Measurements from ENCODE around the gene PDE4D. TPM values are rescaled to one million over a fixed set of nuclear protein-coding genes. Genes with fewer than 3 reads are reported as not detected.

Gene PDE4D
- total RNA-seq, 1 experiment from 2014 or later: 2.1 TPM

DNA sequence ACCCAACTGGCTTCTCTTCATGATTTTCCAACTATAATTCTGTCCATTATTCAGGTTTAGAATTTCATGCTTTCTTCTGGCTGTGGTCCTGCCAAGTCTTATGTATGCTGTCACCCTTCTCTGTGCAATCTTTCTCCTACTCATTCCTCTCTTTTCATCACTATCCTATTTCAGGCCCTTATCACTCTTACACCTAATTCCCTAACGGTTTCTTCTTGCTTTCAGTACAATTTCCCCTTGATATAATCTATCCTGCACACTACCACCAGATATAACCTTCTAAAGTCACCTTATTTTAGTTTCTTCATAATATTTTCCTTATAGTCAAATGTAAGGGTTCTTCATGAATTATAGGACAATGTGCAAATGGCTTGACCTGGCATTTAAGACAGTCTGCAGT lies 874.4 kb downstream of the PDE4D start:
- H2AFZ ChIP-seq (ENCODE audit: low read length): no peak overlapping the region
- no peak overlapping the region for H4K8ac ChIP-seq (replicated peaks; ENCODE audit: insufficient read length, low read depth, low read length)
- no peak overlapping the region for H2BK5ac ChIP-seq (ENCODE audit: insufficient read length, low read length)
- H3K27me3 Mint-ChIP-seq (ENCODE audit: low read depth): no peaks in the 10 kb centered on the region
- no peak overlapping the region for H2BK120ac ChIP-seq (ENCODE audit: low read depth, low read length, poor library complexity, severe bottlenecking)
- TF ChIP-seq, protein P1, sequence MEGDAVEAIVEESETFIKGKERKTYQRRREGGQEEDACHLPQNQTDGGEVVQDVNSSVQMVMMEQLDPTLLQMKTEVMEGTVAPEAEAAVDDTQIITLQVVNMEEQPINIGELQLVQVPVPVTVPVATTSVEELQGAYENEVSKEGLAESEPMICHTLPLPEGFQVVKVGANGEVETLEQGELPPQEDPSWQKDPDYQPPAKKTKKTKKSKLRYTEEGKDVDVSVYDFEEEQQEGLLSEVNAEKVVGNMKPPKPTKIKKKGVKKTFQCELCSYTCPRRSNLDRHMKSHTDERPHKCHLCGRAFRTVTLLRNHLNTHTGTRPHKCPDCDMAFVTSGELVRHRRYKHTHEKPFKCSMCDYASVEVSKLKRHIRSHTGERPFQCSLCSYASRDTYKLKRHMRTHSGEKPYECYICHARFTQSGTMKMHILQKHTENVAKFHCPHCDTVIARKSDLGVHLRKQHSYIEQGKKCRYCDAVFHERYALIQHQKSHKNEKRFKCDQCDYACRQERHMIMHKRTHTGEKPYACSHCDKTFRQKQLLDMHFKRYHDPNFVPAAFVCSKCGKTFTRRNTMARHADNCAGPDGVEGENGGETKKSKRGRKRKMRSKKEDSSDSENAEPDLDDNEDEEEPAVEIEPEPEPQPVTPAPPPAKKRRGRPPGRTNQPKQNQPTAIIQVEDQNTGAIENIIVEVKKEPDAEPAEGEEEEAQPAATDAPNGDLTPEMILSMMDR (conservative IDR thresholded peaks at IDR 0.05): no peak
- H2BK15ac ChIP-seq (ENCODE audit: low read depth, low read length): no peak overlapping the region
- DNase-seq: no peak
- H3K18ac ChIP-seq (ENCODE audit: insufficient read length, low read depth, low read length): no peak overlapping the region
- no peak overlapping the region for H3K27ac Mint-ChIP-seq
- H2BK12ac ChIP-seq (ENCODE audit: insufficient read length, low read depth, low read length): no peak overlapping the region
- H4K91ac ChIP-seq (ENCODE audit: insufficient read length, low read depth, low read length): no peak overlapping the region
- H3K23me2 ChIP-seq (ENCODE audit: insufficient read length, low read depth, low read length, poor library complexity, severe bottlenecking): no peaks in the 10 kb centered on the region
- no peaks in the 10 kb centered on the region for H3K36me3 Mint-ChIP-seq (ENCODE audit: insufficient read depth in 1 of 3, low read depth in 3 of 3)
- H3K56ac ChIP-seq (ENCODE audit: insufficient read length, low read depth, low read length): no peak overlapping the region
- no peak overlapping the region for H3K27ac ChIP-seq (ENCODE audit: insufficient read length, low read depth, low read length)
- no peaks in the 10 kb centered on the region for H3K27me3 ChIP-seq (ENCODE audit: insufficient read depth, low read length)
- H3K4ac ChIP-seq (ENCODE audit: low read depth, low read length): no peak overlapping the region
- no peak overlapping the region for H3K14ac ChIP-seq (ENCODE audit: insufficient read depth, low read length)
- H3K4me3 Mint-ChIP-seq: no peak overlapping the region
- no peaks in the 10 kb centered on the region for H4K20me1 ChIP-seq (ENCODE audit: control insufficient read depth, insufficient read depth, insufficient read length)
- 100% methylated on average over 1 of the region's 1 CpG for WGBS (ENCODE audit: extremely low coverage, insufficient read length, low lambda C conversion rate)
- H3T11ph ChIP-seq (ENCODE audit: low read length): no peak overlapping the region
- H2BK20ac ChIP-seq (ENCODE audit: low read depth, low read length, poor library complexity, severe bottlenecking): no peak overlapping the region
- no peak overlapping the region for H3K4me2 ChIP-seq (ENCODE audit: insufficient read depth, insufficient read length, low read length)
- no peaks in the 10 kb centered on the region for H3K4me1 ChIP-seq (ENCODE audit: insufficient read depth, low read length)
- H3K79me1 ChIP-seq (ENCODE audit: insufficient read depth, low read depth, low read length, poor library complexity, severe bottlenecking): no peaks in the 10 kb centered on the region
- no peaks in the 10 kb centered on the region for H3K79me2 ChIP-seq (ENCODE audit: insufficient read depth, low read length)
- peaks cover 9 to 11% of the 10 kb centered on the region in 2 experiments for H3K4me1 Mint-ChIP-seq
- no peak overlapping the region for H4K5ac ChIP-seq (ENCODE audit: insufficient read length, low read depth, low read length)
- H3K9ac ChIP-seq (ENCODE audit: extremely low read depth, insufficient read length, low read length): no peak overlapping the region
- no peak overlapping the region for H2AK5ac ChIP-seq (ENCODE audit: insufficient read length, low read length)
- no peaks in the 10 kb centered on the region for H3K9me3 ChIP-seq (ENCODE audit: control insufficient read depth, low read depth, low read length)
- H3K9me3 Mint-ChIP-seq: peaks cover 2 to 3% of the 10 kb centered on the region in 2 experiments; a peak in 3 of 5 replicates
- H3K23ac ChIP-seq (ENCODE audit: insufficient read length, low read depth, low read length): no peak overlapping the region
